ENCODE data around the gene AUH.
A peak's percentile ranks its signal among the peaks of the same experiment; 100 is the strongest.

AUH gene

DNA sequence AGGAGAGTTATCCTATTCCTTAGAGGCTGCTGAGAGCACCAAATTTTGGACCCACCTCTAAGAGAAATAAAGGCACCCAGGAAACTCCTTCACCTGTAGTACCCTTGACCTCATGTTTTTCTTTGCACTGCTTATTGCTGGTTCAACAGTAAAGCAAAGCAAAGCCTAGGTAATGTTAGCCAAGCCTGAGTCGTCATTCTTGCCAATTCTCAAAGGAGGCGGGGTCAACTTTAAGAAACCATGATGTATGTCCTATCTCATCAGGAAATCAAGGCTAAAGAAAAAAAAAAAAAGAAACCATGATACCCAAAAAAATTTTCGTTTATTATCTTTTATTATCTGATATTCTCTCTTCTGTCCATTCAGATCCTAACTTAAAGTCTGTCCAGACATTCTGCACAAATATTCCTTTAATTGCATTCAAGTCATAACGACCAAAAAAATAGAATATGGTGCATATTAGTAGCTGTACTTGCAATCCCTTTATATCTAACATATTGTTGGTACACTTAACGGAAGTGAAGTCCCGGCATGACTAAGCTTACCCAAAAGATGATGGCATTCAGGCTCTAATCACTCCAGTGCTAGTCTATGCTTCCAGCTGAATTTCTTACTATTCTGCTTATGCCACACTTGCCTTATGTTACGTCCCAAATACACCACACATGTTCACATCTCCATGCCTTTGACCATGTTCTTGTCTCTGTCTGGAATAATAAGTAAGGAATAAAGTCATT is 1.8 kb downstream of the AUH start:
- TF ChIP-seq EZH2phosphoT487 (IDR thresholded peaks at IDR 0.05; ENCODE audit: low read depth): no peak
- TF ChIP-seq, protein P1, sequence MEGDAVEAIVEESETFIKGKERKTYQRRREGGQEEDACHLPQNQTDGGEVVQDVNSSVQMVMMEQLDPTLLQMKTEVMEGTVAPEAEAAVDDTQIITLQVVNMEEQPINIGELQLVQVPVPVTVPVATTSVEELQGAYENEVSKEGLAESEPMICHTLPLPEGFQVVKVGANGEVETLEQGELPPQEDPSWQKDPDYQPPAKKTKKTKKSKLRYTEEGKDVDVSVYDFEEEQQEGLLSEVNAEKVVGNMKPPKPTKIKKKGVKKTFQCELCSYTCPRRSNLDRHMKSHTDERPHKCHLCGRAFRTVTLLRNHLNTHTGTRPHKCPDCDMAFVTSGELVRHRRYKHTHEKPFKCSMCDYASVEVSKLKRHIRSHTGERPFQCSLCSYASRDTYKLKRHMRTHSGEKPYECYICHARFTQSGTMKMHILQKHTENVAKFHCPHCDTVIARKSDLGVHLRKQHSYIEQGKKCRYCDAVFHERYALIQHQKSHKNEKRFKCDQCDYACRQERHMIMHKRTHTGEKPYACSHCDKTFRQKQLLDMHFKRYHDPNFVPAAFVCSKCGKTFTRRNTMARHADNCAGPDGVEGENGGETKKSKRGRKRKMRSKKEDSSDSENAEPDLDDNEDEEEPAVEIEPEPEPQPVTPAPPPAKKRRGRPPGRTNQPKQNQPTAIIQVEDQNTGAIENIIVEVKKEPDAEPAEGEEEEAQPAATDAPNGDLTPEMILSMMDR (IDR thresholded peaks at IDR 0.05; ENCODE audit: low read depth, low read length): no peak
- peaks cover 4% of the 10 kb centered on the region; the same call in 1 of the 2 replicates for H3K79me2 ChIP-seq (ENCODE audit: low read length)
- H3K4me3 ChIP-seq (ENCODE audit: low read length): peak overlapping the region; percentile 98
- H3K4me1 ChIP-seq (ENCODE audit: low read length): peaks cover 31% of the 10 kb centered on the region
- peaks cover 25% of the 10 kb centered on the region; the same call in 1 of the 2 replicates for H4K20me1 ChIP-seq (ENCODE audit: insufficient read depth, low read length)
- H2AFZ ChIP-seq (ENCODE audit: low read depth, low read length): no peak overlapping the region
- H3K4me2 ChIP-seq (ENCODE audit: low read length): peak overlapping the region; percentile 96
- H3K27ac ChIP-seq (ENCODE audit: low read length): no peak overlapping the region
- H3K27me3 ChIP-seq (ENCODE audit: low read depth, low read length): peaks cover 15% of the 10 kb centered on the region
- no peak overlapping the region for H3K9ac ChIP-seq (ENCODE audit: low read length)
- no peaks in the 10 kb centered on the region for H3K9me3 ChIP-seq (ENCODE audit: insufficient read depth, low read length)
- H3K36me3 ChIP-seq (replicated peaks; ENCODE audit: low read depth, low read length): no peaks in the 10 kb centered on the region

DNA sequence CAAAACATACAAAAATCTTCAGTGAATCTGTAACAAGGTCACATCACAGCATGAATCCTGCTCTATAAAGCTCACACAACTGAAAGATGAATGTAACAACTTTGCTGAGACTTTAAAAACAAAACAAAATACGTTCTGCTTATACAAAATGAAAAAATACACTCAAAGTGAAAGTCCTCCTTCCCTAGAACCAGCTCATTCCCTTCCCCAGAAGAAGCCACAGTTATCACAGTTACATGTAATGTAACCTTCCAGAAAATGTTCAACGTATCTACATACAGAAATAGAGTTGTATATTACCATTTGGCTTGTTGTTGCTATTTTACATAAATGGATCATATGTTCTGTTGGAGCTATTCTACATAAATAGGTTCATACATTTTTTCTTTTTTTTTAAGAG is 2.6 kb downstream of the AUH start:
- Histone ChIP-seq H3K36me3 (replicated peaks; ENCODE audit: low read depth, low read length) (no peaks in the 10 kb centered on the region), H3K4me2 (ENCODE audit: low read length) (peak overlapping the region; percentile 36), H3K4me3 (ENCODE audit: low read length) (no peak overlapping the region), H2AFZ (ENCODE audit: low read depth, low read length) (no peak overlapping the region), H3K9ac (ENCODE audit: low read length) (no peak overlapping the region), H3K4me1 (ENCODE audit: low read length) (peaks cover 31% of the 10 kb centered on the region), H3K27me3 (ENCODE audit: low read depth, low read length) (peaks cover 15% of the 10 kb centered on the region), H3K9me3 (ENCODE audit: insufficient read depth, low read length) (no peaks in the 10 kb centered on the region), H3K79me2 (ENCODE audit: low read length) (peaks cover 4% of the 10 kb centered on the region; the same call in 1 of the 2 replicates), H4K20me1 (ENCODE audit: insufficient read depth, low read length) (peaks cover 25% of the 10 kb centered on the region; the same call in 1 of the 2 replicates), H3K27ac (ENCODE audit: low read length) (no peak overlapping the region)
- TF ChIP-seq EZH2phosphoT487 (IDR thresholded peaks at IDR 0.05; ENCODE audit: low read depth): 0 out of 2 replicates have a peak, but pooled peaks have one; percentile 40
- TF ChIP-seq, protein P1 (IDR thresholded peaks at IDR 0.05; ENCODE audit: low read depth, low read length): no peak

DNA sequence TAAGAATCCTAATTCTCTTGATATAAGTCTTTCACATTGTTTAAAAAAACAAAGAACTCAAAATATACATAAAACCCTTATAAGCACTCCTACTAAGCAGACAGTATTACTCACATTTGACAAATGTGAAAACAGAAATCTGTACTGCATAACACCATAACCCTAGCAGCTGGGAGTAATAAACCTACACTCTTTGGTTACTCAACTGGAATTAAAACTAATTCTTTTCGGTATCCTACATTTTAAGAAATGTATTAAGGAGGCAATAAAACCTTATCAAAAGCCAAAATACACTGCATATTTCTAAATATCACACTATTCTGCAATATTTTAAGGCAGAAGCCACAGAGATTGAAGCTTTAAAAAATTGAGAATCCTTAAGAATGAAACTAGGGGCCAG is 6.8 kb downstream of the AUH start:
- Histone ChIP-seq H3K36me3 (replicated peaks; ENCODE audit: low read depth, low read length) (no peaks in the 10 kb centered on the region), H3K4me2 (ENCODE audit: low read length) (no peak overlapping the region), H3K79me2 (ENCODE audit: low read length) (no peaks in the 10 kb centered on the region), H3K4me1 (ENCODE audit: low read length) (peaks cover 15% of the 10 kb centered on the region), H3K9me3 (ENCODE audit: insufficient read depth, low read length) (no peaks in the 10 kb centered on the region), H3K27me3 (ENCODE audit: low read depth, low read length) (peaks cover 15% of the 10 kb centered on the region), H2AFZ (ENCODE audit: low read depth, low read length) (no peak overlapping the region), H3K9ac (ENCODE audit: low read length) (no peak overlapping the region), H3K27ac (ENCODE audit: low read length) (no peak overlapping the region), H4K20me1 (ENCODE audit: insufficient read depth, low read length) (peaks cover 23% of the 10 kb centered on the region; the same call in 1 of the 2 replicates), H3K4me3 (ENCODE audit: low read length) (no peak overlapping the region)
- TF ChIP-seq EZH2phosphoT487 (IDR thresholded peaks at IDR 0.05; ENCODE audit: low read depth): no peak
- TF ChIP-seq, protein P1 (IDR thresholded peaks at IDR 0.05; ENCODE audit: low read depth, low read length): no peak

DNA sequence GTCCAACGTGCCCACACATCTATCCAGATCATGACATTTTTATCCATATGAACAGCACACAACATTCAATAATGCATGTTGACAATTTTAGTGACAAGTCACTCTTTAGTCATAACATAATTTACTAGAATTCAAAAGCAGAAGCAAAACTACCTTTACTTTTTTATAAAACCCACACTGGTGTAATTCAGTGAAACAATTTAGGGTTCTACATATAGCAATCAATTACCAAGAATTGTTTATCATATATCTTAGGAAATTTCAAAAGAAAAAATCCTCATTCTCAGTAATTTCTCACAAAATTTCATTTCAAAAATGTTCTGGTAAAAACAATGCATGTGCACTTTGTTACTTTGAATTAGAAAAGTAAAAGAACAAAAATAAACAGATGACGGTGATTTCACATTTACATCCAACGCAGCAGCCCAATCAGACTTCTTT is 12.6 kb downstream of the AUH start:
- Histone ChIP-seq H3K4me3 (ENCODE audit: low read length) (no peak overlapping the region), H3K9me3 (ENCODE audit: insufficient read depth, low read length) (no peaks in the 10 kb centered on the region), H3K4me1 (ENCODE audit: low read length) (peaks cover 16% of the 10 kb centered on the region), H3K27ac (ENCODE audit: low read length) (no peak overlapping the region), H3K9ac (ENCODE audit: low read length) (no peak overlapping the region), H3K27me3 (ENCODE audit: low read depth, low read length) (peaks cover 3% of the 10 kb centered on the region; the same call in 1 of the 2 replicates), H4K20me1 (ENCODE audit: insufficient read depth, low read length) (peaks cover 11% of the 10 kb centered on the region; the same call in 1 of the 2 replicates), H3K4me2 (ENCODE audit: low read length) (no peak overlapping the region), H3K36me3 (replicated peaks; ENCODE audit: low read depth, low read length) (no peaks in the 10 kb centered on the region), H2AFZ (ENCODE audit: low read depth, low read length) (no peak overlapping the region), H3K79me2 (ENCODE audit: low read length) (no peaks in the 10 kb centered on the region)
- TF ChIP-seq, protein P1 (IDR thresholded peaks at IDR 0.05; ENCODE audit: low read depth, low read length): no peak
- no peak for TF ChIP-seq EZH2phosphoT487 (IDR thresholded peaks at IDR 0.05; ENCODE audit: low read depth)
